HG02571 (cell line): ENCODE results near the gene DNHD1.

Experiments used
- ATAC-seq: cut with Tn5 transposase; IDR thresholded peaks from one replicate; pipeline ENCODE4 v1.9.1; 2021; ENCODE audit warnings: mild to moderate bottlenecking, moderate library complexity; ENCODE audit not compliant: unreplicated experiment

DNHD1 gene

GRCh38 chr11:6526411-6527135 lies 29.5 kb downstream of the DNHD1 start:
- no peak for ATAC-seq

- ATAC-seq = no peak
These were observed 32.2 kb downstream of the DNHD1 start for GRCh38 chr11:6529266-6529665.

GRCh38 chr11:6530848-6531247 lies 33.8 kb downstream of the DNHD1 start:
- no peak for ATAC-seq

GRCh38 chr11:6531267-6531752 lies 34.2 kb downstream of the DNHD1 start:
- no peak for ATAC-seq

- ATAC-seq = no peak
These were observed 41.4 kb downstream of the DNHD1 start for GRCh38 chr11:6538456-6538855.

- no peak for ATAC-seq
These were observed 41.9 kb downstream of the DNHD1 start for GRCh38 chr11:6538945-6539344.

- no peak for ATAC-seq
These were observed 42.7 kb downstream of the DNHD1 start for GRCh38 chr11:6539748-6540268.

- ATAC-seq = no peak
These were observed 44.3 kb downstream of the DNHD1 start for GRCh38 chr11:6541356-6541755.

GRCh38 chr11:6542727-6543126 lies 45.6 kb downstream of the DNHD1 start:
- no peak for ATAC-seq

- no peak for ATAC-seq
These were observed 48.1 kb downstream of the DNHD1 start for GRCh38 chr11:6544921-6545850.

- no peak for ATAC-seq
These were observed 49.0 kb downstream of the DNHD1 start for GRCh38 chr11:6545917-6546605.

- no peak for ATAC-seq
These were observed 49.7 kb downstream of the DNHD1 start for GRCh38 chr11:6546735-6547134.

- ATAC-seq = no peak
These were observed 50.1 kb downstream of the DNHD1 start for GRCh38 chr11:6547177-6547576.

GRCh38 chr11:6548121-6548520 lies 51.0 kb downstream of the DNHD1 start:
- no peak for ATAC-seq

- ATAC-seq = no peak
These were observed 51.6 kb downstream of the DNHD1 start for GRCh38 chr11:6548641-6549040.

- ATAC-seq = no peak
These were observed 56.6 kb downstream of the DNHD1 start for GRCh38 chr11:6553634-6554033.

- ATAC-seq = no peak
These were observed 58.0 kb downstream of the DNHD1 start for GRCh38 chr11:6554828-6555706.

- ATAC-seq = no peak
These were observed 59.3 kb downstream of the DNHD1 start for GRCh38 chr11:6556139-6556949.

GRCh38 chr11:6557063-6557462 lies 60.0 kb downstream of the DNHD1 start:
- no peak for ATAC-seq
